Measurements from ENCODE around the gene PHACTR4. TPM values are rescaled to one million over a fixed set of nuclear protein-coding genes. Genes with fewer than 3 reads are reported as not detected.
"Not testable (repeated sequence)": the region's sequence is repeated elsewhere in the genome, so short reads cannot be mapped to it uniquely, and the experiment has no call there.

PHACTR4 gene
- total RNA-seq, 2 experiments from 2014 or later: 16.3 to 17.2 TPM

- intact Hi-C loops (cut with micrococcal nuclease); H3K36me3 Mint-ChIP-seq (ENCODE audit: low read depth): not testable (repeated sequence)
- CTCF ChIA-PET: interaction anchor here (0.7 to 3.6 kb wide), 2 partner anchors 13 to 588 kb away, joined by 3 to 14 read pairs; no protein-coding TSS in a partner anchor
These were observed 3.9 kb downstream of the PHACTR4 start for GRCh38 chr1:28373450-28373849.

GRCh38 chr1:28374297-28374696 is 4.8 kb downstream of the PHACTR4 start:
- no peaks in the 10 kb centered on the region for H3K27me3 Mint-ChIP-seq (ENCODE audit: low read depth)
- no peak for DNase-seq
- no peak overlapping the region for H3K27ac Mint-ChIP-seq
- H3K9me3 Mint-ChIP-seq: no peaks in the 10 kb centered on the region
- peaks cover 4% of the 10 kb centered on the region for H3K36me3 Mint-ChIP-seq (ENCODE audit: low read depth)
- H3K4me3 Mint-ChIP-seq: no peak overlapping the region
- H3K4me1 Mint-ChIP-seq (ENCODE audit: low read depth): peaks cover 24% of the 10 kb centered on the region
- CTCF ChIA-PET: interaction anchor here (0.6 to 3.6 kb wide), 2 partner anchors 14 to 41 kb away, joined by 3 to 14 read pairs; no protein-coding TSS in a partner anchor
- intact Hi-C loops (cut with micrococcal nuclease): no loop called here

More at GRCh38 chr1:28373450-28373849, 3.9 kb downstream of the PHACTR4 start:
- H3K9me3 Mint-ChIP-seq; DNase-seq; H3K27me3 Mint-ChIP-seq (ENCODE audit: low read depth); H3K4me3 Mint-ChIP-seq: not testable (repeated sequence)
- peaks cover 26% of the 10 kb centered on the region for H3K4me1 Mint-ChIP-seq (ENCODE audit: low read depth)
- peak overlapping the region; percentile 53 for H3K27ac Mint-ChIP-seq

- CTCF ChIA-PET: interaction anchor here (0.7 to 3.6 kb wide), 2 partner anchors 16 to 35 kb away, joined by 3 to 14 read pairs; no protein-coding TSS in a partner anchor
- H3K9me3 Mint-ChIP-seq; H3K27me3 Mint-ChIP-seq (ENCODE audit: low read depth); intact Hi-C loops (cut with micrococcal nuclease); H3K27ac Mint-ChIP-seq; DNase-seq; H3K36me3 Mint-ChIP-seq (ENCODE audit: low read depth); H3K4me3 Mint-ChIP-seq: not testable (repeated sequence)
- H3K4me1 Mint-ChIP-seq (ENCODE audit: low read depth): peaks cover 25% of the 10 kb centered on the region
These were observed 6.1 kb downstream of the PHACTR4 start for GRCh38 chr1:28375598-28375997.

GRCh38 chr1:28376195-28376594 is 6.7 kb downstream of the PHACTR4 start:
- H3K27me3 Mint-ChIP-seq (ENCODE audit: low read depth); H3K4me3 Mint-ChIP-seq; DNase-seq; H3K27ac Mint-ChIP-seq; intact Hi-C loops (cut with micrococcal nuclease); H3K9me3 Mint-ChIP-seq; H3K36me3 Mint-ChIP-seq (ENCODE audit: low read depth): not testable (repeated sequence)
- peaks cover 21% of the 10 kb centered on the region for H3K4me1 Mint-ChIP-seq (ENCODE audit: low read depth)
- CTCF ChIA-PET: interaction anchor here (3.6 kb wide), 1 partner anchor 16 kb away, joined by 14 read pairs; no protein-coding TSS in a partner anchor

GRCh38 chr1:28378906-28379305 is 9.4 kb downstream of the PHACTR4 start:
- Mint-ChIP-seq H3K4me1 (ENCODE audit: low read depth) (peaks cover 16% of the 10 kb centered on the region), H3K27ac (no peak overlapping the region), H3K27me3 (ENCODE audit: low read depth) (no peaks in the 10 kb centered on the region), H3K36me3 (ENCODE audit: low read depth) (peaks cover 12% of the 10 kb centered on the region), H3K4me3 (no peak overlapping the region), H3K9me3 (peaks cover 3% of the 10 kb centered on the region)
- intact Hi-C loops (cut with micrococcal nuclease): no loop called here
- CTCF ChIA-PET: no interaction called here
- no peak for DNase-seq

- Mint-ChIP-seq H3K36me3 (ENCODE audit: low read depth) (peaks cover 15% of the 10 kb centered on the region), H3K27me3 (ENCODE audit: low read depth) (no peaks in the 10 kb centered on the region), H3K27ac (no peak overlapping the region), H3K4me3 (no peak overlapping the region), H3K9me3 (peaks cover 3% of the 10 kb centered on the region), H3K4me1 (ENCODE audit: low read depth) (peaks cover 14% of the 10 kb centered on the region)
- intact Hi-C loops (cut with micrococcal nuclease): no loop called here
- no peak for DNase-seq
- CTCF ChIA-PET: no interaction called here
These were observed 10.9 kb downstream of the PHACTR4 start for GRCh38 chr1:28380394-28380793.

GRCh38 chr1:28383785-28384184 is 14.2 kb downstream of the PHACTR4 start:
- H3K27ac Mint-ChIP-seq; DNase-seq; H3K4me3 Mint-ChIP-seq; H3K27me3 Mint-ChIP-seq (ENCODE audit: low read depth); H3K9me3 Mint-ChIP-seq; intact Hi-C loops (cut with micrococcal nuclease); CTCF ChIA-PET: not testable (repeated sequence)
- H3K36me3 Mint-ChIP-seq (ENCODE audit: low read depth): peaks cover 11% of the 10 kb centered on the region
- H3K4me1 Mint-ChIP-seq (ENCODE audit: low read depth): peaks cover 16% of the 10 kb centered on the region

GRCh38 chr1:28392027-28392652 is 22.6 kb downstream of the PHACTR4 start:
- no peak overlapping the region for H3K4me3 Mint-ChIP-seq
- H3K27ac Mint-ChIP-seq: no peak overlapping the region
- DNase-seq: no peak
- no peaks in the 10 kb centered on the region for H3K9me3 Mint-ChIP-seq
- CTCF ChIA-PET: interaction anchor here (2.4 kb wide), 1 partner anchor 32 kb away, joined by 5 read pairs; no protein-coding TSS in a partner anchor
- no peaks in the 10 kb centered on the region for H3K27me3 Mint-ChIP-seq (ENCODE audit: low read depth)
- intact Hi-C loops (cut with micrococcal nuclease): no loop called here
- peaks cover 11% of the 10 kb centered on the region for H3K4me1 Mint-ChIP-seq (ENCODE audit: low read depth)
- H3K36me3 Mint-ChIP-seq (ENCODE audit: low read depth): peaks cover 1% of the 10 kb centered on the region

- DNase-seq: no peak
- no peaks in the 10 kb centered on the region for H3K27me3 Mint-ChIP-seq (ENCODE audit: low read depth)
- H3K4me3 Mint-ChIP-seq: no peak overlapping the region
- H3K9me3 Mint-ChIP-seq: no peaks in the 10 kb centered on the region
- peaks cover 5% of the 10 kb centered on the region for H3K4me1 Mint-ChIP-seq (ENCODE audit: low read depth)
- H3K27ac Mint-ChIP-seq: no peak overlapping the region
- H3K36me3 Mint-ChIP-seq (ENCODE audit: low read depth): peaks cover 3% of the 10 kb centered on the region
- CTCF ChIA-PET: interaction anchor here (0.7 to 2.4 kb wide), 2 partner anchors 34 to 355 kb away, joined by 3 to 5 read pairs; no protein-coding TSS in a partner anchor
- intact Hi-C loops (cut with micrococcal nuclease): no loop called here
These were observed 24.6 kb downstream of the PHACTR4 start for GRCh38 chr1:28394136-28394535.

- Mint-ChIP-seq H3K27me3 (ENCODE audit: low read depth) (no peaks in the 10 kb centered on the region), H3K27ac (no peak overlapping the region), H3K4me1 (ENCODE audit: low read depth) (peaks cover 5% of the 10 kb centered on the region), H3K9me3 (no peaks in the 10 kb centered on the region), H3K36me3 (ENCODE audit: low read depth) (peaks cover 3% of the 10 kb centered on the region), H3K4me3 (no peak overlapping the region)
- CTCF ChIA-PET: interaction anchor here (0.6 kb wide), 2 partner anchors 26 to 207 kb away, joined by 3 to 4 read pairs; no protein-coding TSS in a partner anchor
- no peak for DNase-seq
- intact Hi-C loops (cut with micrococcal nuclease): no loop called here
These were observed 25.6 kb downstream of the PHACTR4 start for GRCh38 chr1:28395181-28395580.

GRCh38 chr1:28401760-28402159 is 32.2 kb downstream of the PHACTR4 start:
- no peak for DNase-seq
- no peaks in the 10 kb centered on the region for H3K27me3 Mint-ChIP-seq (ENCODE audit: low read depth)
- H3K4me1 Mint-ChIP-seq (ENCODE audit: low read depth): peaks cover 3% of the 10 kb centered on the region
- CTCF ChIA-PET: interaction anchor here (0.6 to 1.0 kb wide), 2 partner anchors 10 to 31 kb away, joined by 3 to 6 read pairs; no protein-coding TSS in a partner anchor
- H3K4me3 Mint-ChIP-seq: no peak overlapping the region
- H3K27ac Mint-ChIP-seq: no peak overlapping the region
- peaks cover 3% of the 10 kb centered on the region for H3K36me3 Mint-ChIP-seq (ENCODE audit: low read depth)
- intact Hi-C loops (cut with micrococcal nuclease): no loop called here
- H3K9me3 Mint-ChIP-seq: no peaks in the 10 kb centered on the region

- CTCF ChIA-PET: interaction anchor here (0.5 to 1.6 kb wide), 6 partner anchors 15 to 160 kb away, joined by 3 to 6 read pairs (median 3); no protein-coding TSS in a partner anchor
- no peaks in the 10 kb centered on the region for H3K36me3 Mint-ChIP-seq (ENCODE audit: low read depth)
- no peaks in the 10 kb centered on the region for H3K27me3 Mint-ChIP-seq (ENCODE audit: low read depth)
- no peak overlapping the region for H3K4me3 Mint-ChIP-seq
- intact Hi-C loops (cut with micrococcal nuclease): loop anchor here (1.0 to 2.0 kb wide), 2 partner anchors 193 to 468 kb away; no protein-coding TSS in a partner anchor
- DNase-seq: no peak
- H3K9me3 Mint-ChIP-seq: no peaks in the 10 kb centered on the region
- no peaks in the 10 kb centered on the region for H3K4me1 Mint-ChIP-seq (ENCODE audit: low read depth)
- no peak overlapping the region for H3K27ac Mint-ChIP-seq
These were observed 39.5 kb downstream of the PHACTR4 start for GRCh38 chr1:28409090-28409489.

Measured in activated naive CD4-positive, alpha-beta T cell treated with anti-CD3 and anti-CD28 coated beads for 36 hours (primary cell).